ENCODE measurements around the gene ENTPD2. TPM values are rescaled to one million over a fixed set of nuclear protein-coding genes. Genes with fewer than 3 reads are reported as not detected.

Gene ENTPD2
- total RNA-seq, 1 experiment from 2014 or later = not detected

DNA sequence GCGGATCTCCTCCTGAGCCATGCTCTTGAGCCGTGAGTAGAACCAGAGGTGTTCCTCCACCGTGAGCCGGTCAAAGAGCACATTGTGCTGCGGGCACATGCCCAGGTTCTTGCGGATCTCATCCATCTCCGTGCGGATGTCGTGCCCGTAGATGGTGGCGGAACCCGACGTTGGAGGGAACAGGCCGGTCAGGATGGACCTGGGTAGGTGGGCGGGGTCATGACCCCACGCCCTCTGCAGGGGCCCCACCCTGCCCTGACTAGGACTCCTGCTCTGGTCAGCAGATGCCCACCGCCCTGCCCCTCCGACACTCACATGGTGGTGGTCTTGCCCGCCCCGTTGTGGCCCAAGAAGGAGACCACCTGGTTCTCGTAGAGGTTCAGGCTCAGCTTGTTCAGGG lies 37.9 kb downstream of the ENTPD2 start:
- Histone ChIP-seq H3K4me2 (ENCODE audit: low read depth, low read length, poor library complexity, severe bottlenecking) (no peak overlapping the region), H4K20me1 (ENCODE audit: insufficient read depth, low read depth, low read length) (no peaks in the 10 kb centered on the region), H3K4me1 (ENCODE audit: low read length) (no peaks in the 10 kb centered on the region), H3K4me3 (ENCODE audit: low read length) (no peak overlapping the region), H3K9me3 (ENCODE audit: low read length) (no peaks in the 10 kb centered on the region), H3K36me3 (ENCODE audit: insufficient read depth, low read length) (no peaks in the 10 kb centered on the region), H2AFZ (ENCODE audit: low read length) (no peak overlapping the region), H3K9me2 (replicated peaks; ENCODE audit: insufficient read depth, low read length) (no peaks in the 10 kb centered on the region), H3K27ac (ENCODE audit: low read length) (no peak overlapping the region), H3K79me2 (ENCODE audit: low read length) (no peaks in the 10 kb centered on the region), H3K9ac (ENCODE audit: low read length) (no peak overlapping the region), H3K27me3 (ENCODE audit: low read length) (no peaks in the 10 kb centered on the region)
- no peak for DNase-seq

DNA sequence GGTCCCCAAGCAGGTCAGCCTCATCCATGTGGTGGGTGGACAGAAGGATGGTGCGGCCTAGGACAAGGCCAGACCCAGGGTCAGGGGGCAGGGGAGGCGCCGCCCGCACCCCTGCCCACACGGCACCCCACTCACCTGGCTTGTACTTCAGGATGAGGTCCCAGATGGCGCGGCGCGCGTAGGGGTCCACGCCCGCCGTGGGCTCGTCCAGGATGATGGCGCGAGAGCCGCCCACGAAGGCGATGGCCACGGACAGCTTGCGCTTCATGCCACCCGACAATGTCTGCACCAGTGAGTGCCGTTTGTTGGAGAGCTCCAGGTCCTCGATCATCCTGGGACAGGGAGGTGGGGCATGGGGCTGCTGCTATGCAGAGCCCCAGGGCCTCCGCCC lies 38.3 kb downstream of the ENTPD2 start:
- Histone ChIP-seq H3K36me3 (ENCODE audit: insufficient read depth, low read length) (no peaks in the 10 kb centered on the region), H3K9ac (ENCODE audit: low read length) (no peak overlapping the region), H4K20me1 (ENCODE audit: insufficient read depth, low read depth, low read length) (no peaks in the 10 kb centered on the region), H3K4me3 (ENCODE audit: low read length) (no peak overlapping the region), H2AFZ (ENCODE audit: low read length) (no peak overlapping the region), H3K4me1 (ENCODE audit: low read length) (no peaks in the 10 kb centered on the region), H3K27me3 (ENCODE audit: low read length) (no peaks in the 10 kb centered on the region), H3K27ac (ENCODE audit: low read length) (no peak overlapping the region), H3K4me2 (ENCODE audit: low read depth, low read length, poor library complexity, severe bottlenecking) (no peak overlapping the region), H3K79me2 (ENCODE audit: low read length) (no peaks in the 10 kb centered on the region), H3K9me2 (replicated peaks; ENCODE audit: insufficient read depth, low read length) (no peaks in the 10 kb centered on the region), H3K9me3 (ENCODE audit: low read length) (no peaks in the 10 kb centered on the region)
- no peak for DNase-seq

DNA sequence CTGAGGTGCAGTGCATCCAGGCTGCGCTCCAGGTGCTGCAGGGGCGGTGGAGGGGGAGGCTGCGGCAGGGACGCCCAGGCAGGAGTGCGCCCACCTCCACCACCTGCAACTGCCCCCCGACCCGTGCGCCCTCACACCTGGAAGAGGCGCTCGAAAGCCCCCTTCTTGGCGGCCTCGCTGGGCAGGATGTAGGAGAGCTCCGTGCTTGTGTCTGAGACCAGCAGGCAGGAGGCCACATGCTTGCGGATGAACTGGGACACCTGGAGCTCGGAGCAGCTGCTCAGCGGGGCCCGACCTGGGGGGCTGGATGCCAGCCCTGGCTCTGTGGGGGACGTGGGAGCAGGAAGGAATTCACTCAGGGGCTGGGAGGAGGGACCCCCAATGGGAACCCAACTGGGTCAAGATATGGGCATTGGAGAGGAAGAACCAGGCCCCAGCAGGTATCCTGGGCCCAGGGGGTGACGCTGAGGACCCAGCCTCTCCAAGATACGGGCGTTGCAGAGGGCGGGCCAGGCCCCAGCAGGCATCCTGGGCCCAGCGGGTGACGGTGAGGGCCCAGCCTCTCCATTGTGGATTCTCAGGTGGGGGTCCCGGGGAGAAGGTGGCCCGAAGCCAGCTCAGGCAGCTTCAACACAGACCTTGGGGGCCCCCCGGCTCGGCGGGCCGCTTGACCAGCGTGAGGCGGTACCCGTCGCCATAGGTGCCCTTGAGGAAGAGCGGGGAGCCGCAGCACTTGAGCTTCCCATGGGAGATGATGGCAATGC lies 38.9 kb downstream of the ENTPD2 start:
- Histone ChIP-seq H3K27ac (ENCODE audit: low read length) (no peak overlapping the region), H3K9ac (ENCODE audit: low read length) (no peak overlapping the region), H3K27me3 (ENCODE audit: low read length) (no peaks in the 10 kb centered on the region), H3K4me3 (ENCODE audit: low read length) (no peak overlapping the region), H4K20me1 (ENCODE audit: insufficient read depth, low read depth, low read length) (no peaks in the 10 kb centered on the region), H3K4me2 (ENCODE audit: low read depth, low read length, poor library complexity, severe bottlenecking) (no peak overlapping the region), H2AFZ (ENCODE audit: low read length) (no peak overlapping the region), H3K9me2 (replicated peaks; ENCODE audit: insufficient read depth, low read length) (no peaks in the 10 kb centered on the region), H3K9me3 (ENCODE audit: low read length) (no peaks in the 10 kb centered on the region), H3K4me1 (ENCODE audit: low read length) (no peaks in the 10 kb centered on the region), H3K36me3 (ENCODE audit: insufficient read depth, low read length) (no peaks in the 10 kb centered on the region), H3K79me2 (ENCODE audit: low read length) (no peaks in the 10 kb centered on the region)
- DNase-seq = no peak

DNA sequence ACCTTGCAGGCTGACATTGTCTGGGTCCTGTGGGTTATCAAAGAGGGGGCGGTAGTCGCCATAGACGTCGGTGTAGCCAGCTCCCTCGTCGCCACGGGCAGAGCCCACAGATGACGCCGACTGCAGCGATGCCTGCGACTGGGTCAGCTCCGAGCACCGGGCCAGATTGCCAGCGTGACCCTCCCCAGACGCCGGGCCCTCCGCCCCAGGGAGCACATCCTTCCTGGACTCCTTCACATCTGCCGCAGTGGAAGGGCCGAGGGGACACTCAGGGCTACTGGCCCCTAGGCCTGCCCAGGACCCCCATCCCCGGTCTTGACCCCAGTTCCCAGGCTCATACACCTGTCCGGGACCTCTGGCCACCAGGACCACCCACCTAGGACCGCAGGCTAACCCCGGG lies 39.7 kb downstream of the ENTPD2 start:
- Histone ChIP-seq H4K20me1 (ENCODE audit: insufficient read depth, low read depth, low read length) (no peaks in the 10 kb centered on the region), H3K27ac (ENCODE audit: low read length) (no peak overlapping the region), H3K9ac (ENCODE audit: low read length) (no peak overlapping the region), H3K27me3 (ENCODE audit: low read length) (no peaks in the 10 kb centered on the region), H3K4me2 (ENCODE audit: low read depth, low read length, poor library complexity, severe bottlenecking) (no peak overlapping the region), H2AFZ (ENCODE audit: low read length) (no peak overlapping the region), H3K9me3 (ENCODE audit: low read length) (no peaks in the 10 kb centered on the region), H3K36me3 (ENCODE audit: insufficient read depth, low read length) (no peaks in the 10 kb centered on the region), H3K79me2 (ENCODE audit: low read length) (no peaks in the 10 kb centered on the region), H3K4me3 (ENCODE audit: low read length) (no peak overlapping the region), H3K9me2 (replicated peaks; ENCODE audit: insufficient read depth, low read length) (no peaks in the 10 kb centered on the region), H3K4me1 (ENCODE audit: low read length) (no peaks in the 10 kb centered on the region)
- no peak for DNase-seq

DNA sequence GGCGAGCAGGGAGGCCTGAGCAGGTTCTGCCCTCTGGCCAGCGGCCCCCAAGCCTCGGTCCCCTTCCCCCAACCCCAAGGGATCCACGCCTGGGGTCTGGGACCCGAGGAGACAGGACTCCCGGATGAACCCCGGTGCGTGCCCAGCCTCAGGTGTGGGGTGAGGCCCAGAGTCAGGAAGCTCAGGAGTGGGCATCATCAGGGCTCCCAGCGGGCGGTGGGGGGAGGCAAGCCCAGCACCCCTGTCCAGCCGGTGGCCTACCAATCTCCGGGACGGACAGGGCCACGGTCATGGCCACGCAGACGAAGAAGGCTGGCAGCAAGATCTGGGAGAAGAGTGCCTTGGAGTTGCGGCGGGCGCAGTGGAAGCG lies 40.3 kb downstream of the ENTPD2 start:
- Histone ChIP-seq H3K9me3 (ENCODE audit: low read length) (no peaks in the 10 kb centered on the region), H4K20me1 (ENCODE audit: insufficient read depth, low read depth, low read length) (no peaks in the 10 kb centered on the region), H3K9ac (ENCODE audit: low read length) (no peak overlapping the region), H3K4me2 (ENCODE audit: low read depth, low read length, poor library complexity, severe bottlenecking) (no peak overlapping the region), H2AFZ (ENCODE audit: low read length) (no peak overlapping the region), H3K4me3 (ENCODE audit: low read length) (no peak overlapping the region), H3K9me2 (replicated peaks; ENCODE audit: insufficient read depth, low read length) (no peaks in the 10 kb centered on the region), H3K4me1 (ENCODE audit: low read length) (no peaks in the 10 kb centered on the region), H3K27me3 (ENCODE audit: low read length) (no peaks in the 10 kb centered on the region), H3K27ac (ENCODE audit: low read length) (no peak overlapping the region), H3K79me2 (ENCODE audit: low read length) (no peaks in the 10 kb centered on the region), H3K36me3 (ENCODE audit: insufficient read depth, low read length) (no peaks in the 10 kb centered on the region)
- no peak for DNase-seq

DNA sequence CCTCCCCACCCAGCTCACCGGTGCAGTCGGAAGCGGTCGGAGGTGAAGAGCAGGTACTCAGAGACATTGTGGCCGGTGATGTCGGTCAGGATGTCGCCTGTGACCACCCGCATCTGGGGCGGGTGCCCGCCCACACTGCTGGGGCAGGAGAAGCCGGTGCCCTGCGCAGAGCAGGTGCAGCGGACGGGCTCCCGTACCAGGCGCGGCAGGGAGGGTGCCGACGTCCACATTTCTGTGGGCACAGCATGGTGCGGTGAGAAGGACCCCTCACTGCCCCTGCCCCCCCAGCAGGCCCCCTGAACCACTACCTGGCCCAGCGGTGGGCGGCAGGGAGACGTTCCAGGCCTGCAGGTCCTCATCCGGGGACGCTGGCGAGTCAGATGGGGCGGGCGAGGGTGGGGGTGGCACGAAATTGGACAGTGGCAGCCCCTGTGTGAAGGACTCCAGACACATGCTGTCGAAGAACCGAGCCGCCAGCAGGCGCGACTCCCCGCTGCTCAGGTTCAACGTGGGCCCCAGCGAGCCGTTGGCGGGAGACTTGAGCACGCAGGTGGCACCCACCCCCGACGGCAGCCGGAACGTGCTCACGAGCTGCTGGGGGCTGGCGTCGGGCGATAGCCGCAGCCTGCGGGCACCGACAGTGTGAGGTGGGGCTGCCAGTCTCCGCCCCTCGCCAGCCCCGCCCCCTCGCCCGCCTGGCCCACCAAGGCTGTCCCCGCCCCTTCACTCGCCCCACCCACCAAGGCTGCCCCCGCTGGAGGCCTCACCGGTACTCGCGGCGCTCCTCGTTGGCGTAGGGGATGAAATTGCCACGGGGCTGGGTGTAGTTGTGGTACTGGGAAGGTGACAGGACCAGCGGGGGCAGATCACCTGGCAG lies 40.9 kb downstream of the ENTPD2 start:
- H3K79me2 ChIP-seq (ENCODE audit: low read length) = no peaks in the 10 kb centered on the region
- no peak overlapping the region for H2AFZ ChIP-seq (ENCODE audit: low read length)
- H3K27me3 ChIP-seq (ENCODE audit: low read length) = no peaks in the 10 kb centered on the region
- no peaks in the 10 kb centered on the region for H3K9me2 ChIP-seq (replicated peaks; ENCODE audit: insufficient read depth, low read length)
- H3K9ac ChIP-seq (ENCODE audit: low read length) = no peak overlapping the region
- H3K9me3 ChIP-seq (ENCODE audit: low read length) = no peaks in the 10 kb centered on the region
- no peak overlapping the region for H3K4me2 ChIP-seq (ENCODE audit: low read depth, low read length, poor library complexity, severe bottlenecking)
- no peaks in the 10 kb centered on the region for H3K4me1 ChIP-seq (ENCODE audit: low read length)
- no peak overlapping the region for H3K27ac ChIP-seq (ENCODE audit: low read length)
- no peaks in the 10 kb centered on the region for H3K36me3 ChIP-seq (ENCODE audit: insufficient read depth, low read length)
- DNase-seq = peak; percentile 60
- no peak overlapping the region for H3K4me3 ChIP-seq (ENCODE audit: low read length)
- no peaks in the 10 kb centered on the region for H4K20me1 ChIP-seq (ENCODE audit: insufficient read depth, low read depth, low read length)

DNA sequence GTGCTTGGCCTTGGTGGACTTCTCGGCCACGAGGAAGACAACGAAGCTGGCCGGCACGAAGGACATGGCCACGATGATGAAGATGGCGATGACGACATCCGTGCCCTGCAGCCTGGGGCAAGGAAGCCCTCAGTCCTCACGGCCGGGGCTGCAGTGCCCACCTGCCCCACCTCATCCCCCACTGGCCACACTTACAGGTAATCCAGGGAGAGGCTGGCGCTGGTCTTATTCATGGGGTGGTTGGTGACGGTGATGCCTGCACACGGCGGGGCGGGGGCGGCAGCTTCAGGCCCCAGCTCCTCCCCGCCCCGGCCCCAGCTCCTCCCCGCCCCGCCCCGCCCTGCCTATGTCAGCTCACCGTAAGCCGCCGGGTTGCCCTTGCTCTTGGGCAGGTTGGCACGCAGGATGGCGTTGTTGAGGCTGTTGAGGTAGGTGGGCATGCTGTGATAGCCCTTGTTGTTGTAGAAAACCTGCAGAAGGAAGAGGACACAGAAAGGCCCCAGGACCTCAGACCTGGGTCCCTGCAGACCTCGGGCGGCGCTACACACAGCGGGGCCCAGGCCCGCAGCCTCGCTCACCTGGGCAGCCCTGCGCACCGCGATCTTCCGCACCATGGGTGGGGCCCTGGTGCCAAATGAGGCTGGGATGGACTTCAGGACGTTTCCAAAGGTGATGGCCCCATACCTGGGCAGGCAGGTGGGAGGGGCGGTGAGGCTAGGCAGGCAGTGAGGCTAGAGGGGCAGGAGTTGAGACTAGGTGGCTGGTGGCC lies 41.8 kb downstream of the ENTPD2 start:
- H3K27ac ChIP-seq (ENCODE audit: low read length) = no peak overlapping the region
- H3K36me3 ChIP-seq (ENCODE audit: insufficient read depth, low read length) = no peaks in the 10 kb centered on the region
- H3K4me1 ChIP-seq (ENCODE audit: low read length) = no peaks in the 10 kb centered on the region
- DNase-seq = no peak
- H3K9ac ChIP-seq (ENCODE audit: low read length) = no peak overlapping the region
- H4K20me1 ChIP-seq (ENCODE audit: insufficient read depth, low read depth, low read length) = no peaks in the 10 kb centered on the region
- H3K4me2 ChIP-seq (ENCODE audit: low read depth, low read length, poor library complexity, severe bottlenecking) = no peak overlapping the region
- no peaks in the 10 kb centered on the region for H3K27me3 ChIP-seq (ENCODE audit: low read length)
- H2AFZ ChIP-seq (ENCODE audit: low read length) = no peak overlapping the region
- no peaks in the 10 kb centered on the region for H3K79me2 ChIP-seq (ENCODE audit: low read length)
- H3K4me3 ChIP-seq (ENCODE audit: low read length) = no peak overlapping the region
- no peaks in the 10 kb centered on the region for H3K9me2 ChIP-seq (replicated peaks; ENCODE audit: insufficient read depth, low read length)
- H3K9me3 ChIP-seq (ENCODE audit: low read length) = no peaks in the 10 kb centered on the region

DNA sequence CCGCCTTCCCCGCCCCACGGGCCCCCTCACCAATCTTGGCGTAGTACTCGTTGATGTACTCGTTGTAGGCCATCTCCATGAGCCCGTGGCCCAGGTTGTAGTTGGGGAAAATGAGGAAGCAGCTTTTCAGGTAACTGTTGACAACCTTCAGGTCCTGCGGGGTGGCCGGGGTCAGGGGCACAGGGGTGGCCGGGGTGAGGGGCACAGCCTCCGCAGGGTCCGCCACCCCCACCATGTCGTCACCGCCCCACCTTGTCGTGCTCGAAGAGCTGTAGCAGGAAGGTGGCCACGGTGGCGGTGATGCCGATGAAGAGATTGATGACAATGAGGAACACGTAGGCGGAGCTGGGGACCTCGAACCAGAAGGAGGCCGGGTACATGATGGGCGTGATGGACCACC lies 42.7 kb downstream of the ENTPD2 start:
- no peaks in the 10 kb centered on the region for H3K79me2 ChIP-seq (ENCODE audit: low read length)
- no peaks in the 10 kb centered on the region for H3K9me3 ChIP-seq (ENCODE audit: low read length)
- no peak overlapping the region for H3K4me2 ChIP-seq (ENCODE audit: low read depth, low read length, poor library complexity, severe bottlenecking)
- DNase-seq = no peak
- no peaks in the 10 kb centered on the region for H3K4me1 ChIP-seq (ENCODE audit: low read length)
- no peaks in the 10 kb centered on the region for H4K20me1 ChIP-seq (ENCODE audit: insufficient read depth, low read depth, low read length)
- H3K9me2 ChIP-seq (replicated peaks; ENCODE audit: insufficient read depth, low read length) = no peaks in the 10 kb centered on the region
- no peak overlapping the region for H3K4me3 ChIP-seq (ENCODE audit: low read length)
- H3K27ac ChIP-seq (ENCODE audit: low read length) = no peak overlapping the region
- no peaks in the 10 kb centered on the region for H3K27me3 ChIP-seq (ENCODE audit: low read length)
- no peaks in the 10 kb centered on the region for H3K36me3 ChIP-seq (ENCODE audit: insufficient read depth, low read length)
- H3K9ac ChIP-seq (ENCODE audit: low read length) = no peak overlapping the region
- H2AFZ ChIP-seq (ENCODE audit: low read length) = no peak overlapping the region
